ENCODE measurements around the gene MAP3K15.
A peak's percentile ranks its signal among the peaks of the same experiment; 100 is the strongest.

The MAP3K15 gene

DNA sequence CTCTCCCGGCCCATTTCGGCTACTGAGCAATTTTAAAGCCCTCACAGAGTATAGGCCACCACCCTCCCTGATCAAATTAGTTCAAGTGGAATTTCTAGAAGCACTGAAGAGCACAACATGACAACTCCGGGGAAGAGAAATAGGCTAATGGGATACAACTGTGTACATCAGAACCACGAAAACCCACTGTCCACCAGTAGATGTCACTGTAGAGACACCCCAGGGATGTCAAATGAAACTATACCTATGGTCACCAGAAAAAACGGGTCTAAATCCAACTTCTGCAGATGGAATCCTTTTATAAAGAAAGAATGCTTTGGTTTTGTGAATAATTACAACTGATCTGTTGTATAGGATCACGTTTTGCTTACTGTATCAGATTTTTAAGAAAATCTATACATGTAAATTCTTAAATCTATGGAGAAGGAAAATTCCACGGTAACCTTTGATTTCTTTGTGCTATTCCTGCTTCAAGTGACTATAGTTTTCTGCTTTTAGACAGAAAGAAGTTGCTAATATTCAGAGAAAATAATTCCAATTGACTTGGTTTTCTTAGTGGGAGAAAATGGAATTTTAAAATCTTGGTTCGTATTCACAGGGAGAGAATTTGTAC, 29.5 kb upstream of the MAP3K15 start:
- no peak overlapping the region for H3K9ac ChIP-seq
- TF ChIP-seq, protein P1, sequence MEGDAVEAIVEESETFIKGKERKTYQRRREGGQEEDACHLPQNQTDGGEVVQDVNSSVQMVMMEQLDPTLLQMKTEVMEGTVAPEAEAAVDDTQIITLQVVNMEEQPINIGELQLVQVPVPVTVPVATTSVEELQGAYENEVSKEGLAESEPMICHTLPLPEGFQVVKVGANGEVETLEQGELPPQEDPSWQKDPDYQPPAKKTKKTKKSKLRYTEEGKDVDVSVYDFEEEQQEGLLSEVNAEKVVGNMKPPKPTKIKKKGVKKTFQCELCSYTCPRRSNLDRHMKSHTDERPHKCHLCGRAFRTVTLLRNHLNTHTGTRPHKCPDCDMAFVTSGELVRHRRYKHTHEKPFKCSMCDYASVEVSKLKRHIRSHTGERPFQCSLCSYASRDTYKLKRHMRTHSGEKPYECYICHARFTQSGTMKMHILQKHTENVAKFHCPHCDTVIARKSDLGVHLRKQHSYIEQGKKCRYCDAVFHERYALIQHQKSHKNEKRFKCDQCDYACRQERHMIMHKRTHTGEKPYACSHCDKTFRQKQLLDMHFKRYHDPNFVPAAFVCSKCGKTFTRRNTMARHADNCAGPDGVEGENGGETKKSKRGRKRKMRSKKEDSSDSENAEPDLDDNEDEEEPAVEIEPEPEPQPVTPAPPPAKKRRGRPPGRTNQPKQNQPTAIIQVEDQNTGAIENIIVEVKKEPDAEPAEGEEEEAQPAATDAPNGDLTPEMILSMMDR (IDR thresholded peaks at IDR 0.05), result peak; percentile 64
- H3K4me2 ChIP-seq (ENCODE audit: low read length), result no peak overlapping the region
- H3K4me3 ChIP-seq (ENCODE audit: low read depth, low read length), result no peak overlapping the region
- no peaks in the 10 kb centered on the region for H3K36me3 ChIP-seq (ENCODE audit: control insufficient read depth, insufficient read depth, low read length)
- H3K79me2 ChIP-seq, result no peaks in the 10 kb centered on the region
- H3K4me1 ChIP-seq, result no peaks in the 10 kb centered on the region
- H3K9me3 ChIP-seq (ENCODE audit: control insufficient read depth, low read length), result no peaks in the 10 kb centered on the region
- no peak overlapping the region for H2AFZ ChIP-seq
- no peaks in the 10 kb centered on the region for H3K27me3 ChIP-seq (ENCODE audit: control insufficient read depth, insufficient read depth, low read length)
- H3K27ac ChIP-seq, result no peak overlapping the region

DNA sequence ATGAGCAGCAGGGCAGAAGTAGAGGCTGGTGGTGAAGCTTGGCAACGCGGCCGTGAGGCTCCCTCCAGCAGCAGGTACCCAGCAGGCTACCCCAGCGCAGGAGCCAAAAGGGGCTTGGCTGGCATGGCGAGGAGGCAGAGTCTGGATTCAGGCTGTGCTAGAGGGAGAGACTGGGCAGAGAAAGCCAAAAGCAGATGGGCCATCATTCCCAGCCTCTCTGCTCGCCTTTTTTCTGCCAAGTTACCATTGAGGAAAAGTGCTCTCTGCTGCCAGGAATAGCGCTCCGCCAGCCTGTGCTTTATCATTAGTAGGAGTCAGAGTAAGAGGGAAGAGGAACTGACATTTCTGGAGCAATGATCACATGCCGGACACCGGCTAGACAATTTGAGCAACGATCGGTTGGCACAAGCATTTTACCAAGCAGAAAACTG, 28.7 kb upstream of the MAP3K15 start:
- Histone ChIP-seq H3K36me3 (ENCODE audit: control insufficient read depth, insufficient read depth, low read length) (no peaks in the 10 kb centered on the region), H3K9me3 (ENCODE audit: control insufficient read depth, low read length) (no peaks in the 10 kb centered on the region), H3K27ac (no peak overlapping the region), H3K79me2 (no peaks in the 10 kb centered on the region), H3K4me1 (no peaks in the 10 kb centered on the region), H3K4me3 (ENCODE audit: low read depth, low read length) (no peak overlapping the region), H2AFZ (no peak overlapping the region), H3K4me2 (ENCODE audit: low read length) (no peak overlapping the region), H3K27me3 (ENCODE audit: control insufficient read depth, insufficient read depth, low read length) (no peaks in the 10 kb centered on the region), H3K9ac (no peak overlapping the region)
- TF ChIP-seq, protein P1 (IDR thresholded peaks at IDR 0.05), result no peak

DNA sequence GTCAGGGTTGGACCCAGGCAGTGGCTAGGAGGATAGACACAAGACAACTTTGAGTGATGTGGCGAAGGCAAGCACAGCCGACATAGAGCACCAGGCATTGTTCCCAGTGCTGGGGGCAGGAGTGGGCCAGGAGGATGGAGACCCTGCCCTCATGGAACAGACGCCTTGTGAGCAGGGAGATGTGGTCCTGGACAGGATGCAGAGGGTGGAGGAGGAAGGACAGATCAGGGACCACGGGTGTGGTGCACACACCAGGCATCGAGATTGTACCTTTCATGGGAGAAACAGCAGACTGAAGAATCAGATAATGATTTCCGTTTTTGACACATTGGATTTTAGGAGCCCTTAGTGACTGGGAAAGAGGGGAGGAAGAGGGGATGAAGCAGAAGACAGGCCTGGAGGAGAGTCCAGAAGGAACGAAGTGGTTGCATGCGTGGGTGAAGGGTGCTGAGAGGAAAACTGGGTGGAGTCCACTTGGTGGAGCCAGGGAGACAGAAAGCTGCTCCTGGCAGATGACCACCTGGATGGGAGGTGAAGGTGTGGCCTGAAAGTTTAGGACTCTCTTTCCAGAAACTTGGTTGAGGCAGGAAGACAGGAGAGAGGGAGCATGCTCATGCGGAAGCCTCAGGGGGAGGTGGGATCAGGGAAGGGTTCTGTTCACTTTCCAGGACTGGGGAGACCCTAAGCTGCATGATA, 27.9 kb upstream of the MAP3K15 start:
- TF ChIP-seq, protein P1 (IDR thresholded peaks at IDR 0.05), result no peak
- Histone ChIP-seq H3K9me3 (ENCODE audit: control insufficient read depth, low read length) (no peaks in the 10 kb centered on the region), H3K27ac (no peak overlapping the region), H3K27me3 (ENCODE audit: control insufficient read depth, insufficient read depth, low read length) (no peaks in the 10 kb centered on the region), H3K4me3 (ENCODE audit: low read depth, low read length) (no peak overlapping the region), H3K36me3 (ENCODE audit: control insufficient read depth, insufficient read depth, low read length) (no peaks in the 10 kb centered on the region), H3K4me1 (no peaks in the 10 kb centered on the region), H3K79me2 (no peaks in the 10 kb centered on the region), H2AFZ (no peak overlapping the region), H3K9ac (no peak overlapping the region), H3K4me2 (ENCODE audit: low read length) (no peak overlapping the region)

DNA sequence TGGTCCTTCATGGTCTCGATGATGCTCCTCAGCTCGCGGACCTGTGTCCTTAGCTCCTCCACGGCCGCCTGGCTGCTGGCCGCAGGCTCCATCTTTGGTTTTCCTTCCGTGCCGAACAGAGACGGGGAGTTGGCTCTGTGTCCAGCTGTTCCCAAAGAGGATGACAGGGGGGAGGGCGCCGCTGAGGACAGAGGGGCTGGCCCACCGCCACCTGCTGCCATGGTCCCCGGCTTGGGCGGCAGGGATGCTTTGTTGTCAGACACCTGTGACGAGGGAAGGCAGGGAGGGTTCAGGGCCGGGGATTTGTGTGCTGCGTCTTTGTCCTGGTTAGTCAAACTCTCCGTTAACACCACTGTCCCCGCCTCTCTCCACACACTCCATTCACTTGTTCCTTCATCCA, 26.6 kb upstream of the MAP3K15 start:
- Histone ChIP-seq H3K4me2 (ENCODE audit: low read length) (no peak overlapping the region), H3K9ac (no peak overlapping the region), H3K4me3 (ENCODE audit: low read depth, low read length) (no peak overlapping the region), H3K79me2 (no peaks in the 10 kb centered on the region), H3K4me1 (no peaks in the 10 kb centered on the region), H3K27me3 (ENCODE audit: control insufficient read depth, insufficient read depth, low read length) (no peaks in the 10 kb centered on the region), H3K9me3 (ENCODE audit: control insufficient read depth, low read length) (no peaks in the 10 kb centered on the region), H3K36me3 (ENCODE audit: control insufficient read depth, insufficient read depth, low read length) (no peaks in the 10 kb centered on the region), H2AFZ (no peak overlapping the region), H3K27ac (no peak overlapping the region)
- TF ChIP-seq, protein P1 (IDR thresholded peaks at IDR 0.05), result no peak

DNA sequence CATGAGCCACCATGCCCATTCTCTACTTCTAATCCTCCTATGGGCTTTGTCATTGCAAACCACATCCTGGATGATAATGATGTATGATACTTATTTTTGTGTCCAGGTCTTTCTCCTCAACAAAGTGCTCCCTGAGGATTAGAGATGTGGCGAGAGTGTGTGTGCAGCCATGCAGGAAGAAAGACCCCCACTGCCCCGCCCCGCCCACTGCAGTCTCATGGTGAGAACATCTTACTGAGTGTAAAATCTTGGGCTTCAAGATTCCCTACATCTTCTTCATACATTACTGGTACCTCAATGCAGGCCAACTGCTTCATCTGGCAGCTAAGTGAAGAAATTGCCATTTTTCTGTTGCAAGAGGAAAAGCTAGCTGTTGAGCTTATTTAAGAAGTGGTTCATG, 25.9 kb upstream of the MAP3K15 start:
- Histone ChIP-seq H3K27ac (no peak overlapping the region), H3K79me2 (no peaks in the 10 kb centered on the region), H3K9ac (no peak overlapping the region), H2AFZ (no peak overlapping the region), H3K4me3 (ENCODE audit: low read depth, low read length) (no peak overlapping the region), H3K36me3 (ENCODE audit: control insufficient read depth, insufficient read depth, low read length) (no peaks in the 10 kb centered on the region), H3K4me1 (no peaks in the 10 kb centered on the region), H3K9me3 (ENCODE audit: control insufficient read depth, low read length) (no peaks in the 10 kb centered on the region), H3K4me2 (ENCODE audit: low read length) (no peak overlapping the region), H3K27me3 (ENCODE audit: control insufficient read depth, insufficient read depth, low read length) (no peaks in the 10 kb centered on the region)
- TF ChIP-seq, protein P1 (IDR thresholded peaks at IDR 0.05), result no peak

All from parathyroid adenoma (tissue), 2 donors.